AG09309 (cell line): ENCODE measurements around the gene SFMBT2.

Source experiments
- DNase-seq: peaks from one replicate; pipeline ENCODE4 v3.0.0-alpha.2; 2010; ENCODE audit warnings: low read depth
- H3K4me3 ChIP-seq: 2 replicates; pipeline ENCODE4 v1.5.1; 2011; ENCODE audit warnings: mild to moderate bottlenecking, low read depth, low read length, moderate library complexity; ENCODE audit not compliant: control insufficient read depth
- CTCF ChIP-seq: IDR thresholded peaks from 2 replicates; pipeline ENCODE4 v1.5.1; 2011; ENCODE audit warnings: mild to moderate bottlenecking, low read depth, low read length, inconsistent platforms; ENCODE audit not compliant: insufficient read depth, control insufficient read depth; ENCODE audit errors: missing control alignments

SFMBT2 gene

GRCh38 chr10:7205656-7206055 is 205.2 kb downstream of the SFMBT2 start:
- H3K4me3 ChIP-seq, result no peak overlapping the region
- no peak for TF ChIP-seq CTCF
- DNase-seq, result no peak

GRCh38 chr10:7202793-7203355 is 208.0 kb downstream of the SFMBT2 start:
- no peak for TF ChIP-seq CTCF
- no peak for DNase-seq
- no peak overlapping the region for H3K4me3 ChIP-seq

- DNase-seq, result no peak
- no peak for TF ChIP-seq CTCF
- no peak overlapping the region for H3K4me3 ChIP-seq
Observed at GRCh38 chr10:7199152-7199760, 211.6 kb downstream of the SFMBT2 start.

- no peak for DNase-seq
- TF ChIP-seq CTCF, result no peak
Observed at GRCh38 chr10:7196284-7196683, 214.6 kb downstream of the SFMBT2 start.

GRCh38 chr10:7195118-7195517 is 215.7 kb downstream of the SFMBT2 start:
- TF ChIP-seq CTCF, result no peak
- DNase-seq, result no peak
- H3K4me3 ChIP-seq, result no peak overlapping the region

More at GRCh38 chr10:7196284-7196683, 214.6 kb downstream of the SFMBT2 start:
- no peak overlapping the region for H3K4me3 ChIP-seq

- DNase-seq, result no peak
- TF ChIP-seq CTCF, result no peak
Observed at GRCh38 chr10:7194571-7194970, 216.3 kb downstream of the SFMBT2 start.

More at GRCh38 chr10:7194571-7194970, 216.3 kb downstream of the SFMBT2 start:
- no peak overlapping the region for H3K4me3 ChIP-seq
